ENCODE measurements around the gene HPCA. TPM values are rescaled to one million over a fixed set of nuclear protein-coding genes. Genes with fewer than 3 reads are reported as not detected.

Gene HPCA
- total and polyA plus RNA-seq, 2 donors (not counting 3 experiments of a cell fraction or from before 2014, with no cell fraction given) = not detected

GRCh38 chr1:32903991-32904785 is 17.9 kb downstream of the HPCA start:
- BruUV-seq (replicated peaks) = no TSS peak
- peaks cover 0 to 3% of the 10 kb centered on the region in 2 experiments for H3K27me3 ChIP-seq (ENCODE audit: control insufficient read depth in 2 of 2, insufficient read depth in 2 of 2, low read length in 2 of 2)
- CTCF ChIA-PET = interaction anchor here (1.5 to 1.8 kb wide), 2 partner anchors 29 to 185 kb away, joined by 4 to 5 read pairs; no protein-coding TSS in a partner anchor
- FAIRE-seq (no peak), DNase-seq (ENCODE audit: low read depth, low spot score) (no peak)
- H3K9ac ChIP-seq (replicated peaks; ENCODE audit: extremely low read depth, insufficient read depth, low read length) = no peak overlapping the region
- H3K4me2 ChIP-seq (ENCODE audit: insufficient read depth, low read length) = no peak overlapping the region
- H4K20me1 ChIP-seq (replicated peaks; ENCODE audit: control insufficient read depth, extremely low read depth, insufficient read depth, low read length) = no peaks in the 10 kb centered on the region
- no peaks in the 10 kb centered on the region for H3K9me3 ChIP-seq (replicated peaks; ENCODE audit: control insufficient read depth, insufficient read depth, low read length)
- no peak for TF ChIP-seq GATA2 (IDR thresholded peaks at IDR 0.05; ENCODE audit: insufficient read depth, insufficient read length, low read depth, low read length)
- no peak for TF ChIP-seq EZH2 (IDR thresholded peaks at IDR 0.05; ENCODE audit: borderline replicate concordance, low read depth, low read length, severe bottlenecking)
- TF ChIP-seq JUN (IDR thresholded peaks at IDR 0.05; ENCODE audit: borderline replicate concordance, insufficient read depth, insufficient read length, low read depth) = no peak
- no peak for TF ChIP-seq FOS (IDR thresholded peaks at IDR 0.05; ENCODE audit: borderline replicate concordance, insufficient read depth, low read length)
- TF ChIP-seq, protein P1, sequence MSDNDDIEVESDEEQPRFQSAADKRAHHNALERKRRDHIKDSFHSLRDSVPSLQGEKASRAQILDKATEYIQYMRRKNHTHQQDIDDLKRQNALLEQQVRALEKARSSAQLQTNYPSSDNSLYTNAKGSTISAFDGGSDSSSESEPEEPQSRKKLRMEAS (IDR thresholded peaks at IDR 0.05; ENCODE audit: insufficient read depth, insufficient read length) = no peak
- TF ChIP-seq, protein P2, sequence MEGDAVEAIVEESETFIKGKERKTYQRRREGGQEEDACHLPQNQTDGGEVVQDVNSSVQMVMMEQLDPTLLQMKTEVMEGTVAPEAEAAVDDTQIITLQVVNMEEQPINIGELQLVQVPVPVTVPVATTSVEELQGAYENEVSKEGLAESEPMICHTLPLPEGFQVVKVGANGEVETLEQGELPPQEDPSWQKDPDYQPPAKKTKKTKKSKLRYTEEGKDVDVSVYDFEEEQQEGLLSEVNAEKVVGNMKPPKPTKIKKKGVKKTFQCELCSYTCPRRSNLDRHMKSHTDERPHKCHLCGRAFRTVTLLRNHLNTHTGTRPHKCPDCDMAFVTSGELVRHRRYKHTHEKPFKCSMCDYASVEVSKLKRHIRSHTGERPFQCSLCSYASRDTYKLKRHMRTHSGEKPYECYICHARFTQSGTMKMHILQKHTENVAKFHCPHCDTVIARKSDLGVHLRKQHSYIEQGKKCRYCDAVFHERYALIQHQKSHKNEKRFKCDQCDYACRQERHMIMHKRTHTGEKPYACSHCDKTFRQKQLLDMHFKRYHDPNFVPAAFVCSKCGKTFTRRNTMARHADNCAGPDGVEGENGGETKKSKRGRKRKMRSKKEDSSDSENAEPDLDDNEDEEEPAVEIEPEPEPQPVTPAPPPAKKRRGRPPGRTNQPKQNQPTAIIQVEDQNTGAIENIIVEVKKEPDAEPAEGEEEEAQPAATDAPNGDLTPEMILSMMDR (IDR thresholded peaks at IDR 0.05; ENCODE audit: extremely low read depth in 1 of 2, insufficient read depth in 1 of 2, low read depth in 1 of 2, low read length in 2 of 2) = no peak
- TF ChIP-seq MYC (IDR thresholded peaks at IDR 0.05; ENCODE audit: low read depth, low read length) = no peak
- no peak for TF ChIP-seq POLR2AphosphoS5 (IDR thresholded peaks at IDR 0.05; ENCODE audit: insufficient read depth, low read depth, low read length)
- no peak for TF ChIP-seq POLR2A (IDR thresholded peaks at IDR 0.05; ENCODE audit: low read depth, low read length)
- H3K9me1 ChIP-seq (replicated peaks; ENCODE audit: control insufficient read depth, extremely low read depth, insufficient read depth, low read length) = no peaks in the 10 kb centered on the region
- peaks cover 5% of the 10 kb centered on the region for H3K4me1 ChIP-seq (ENCODE audit: control insufficient read depth, extremely low read depth, insufficient read depth, low read length)
- no peak overlapping the region for H3K4me3 ChIP-seq (replicated peaks in 1 of 3; ENCODE audit: insufficient read depth in 1 of 3, low read depth in 1 of 3, low read length in 3 of 3)
- POLR2A ChIA-PET = interaction anchor here (0.7 kb wide), 1 partner anchor 28 kb away, joined by 7 read pairs; no protein-coding TSS in a partner anchor
- no peaks in the 10 kb centered on the region for H3K79me2 ChIP-seq (ENCODE audit: control insufficient read depth, insufficient read depth, low read length)
- H3K36me3 ChIP-seq (ENCODE audit: control insufficient read depth in 2 of 2, extremely low read depth in 1 of 2, insufficient read depth in 2 of 2, low read length in 2 of 2) = no peaks in the 10 kb centered on the region
- no peak overlapping the region for H2AFZ ChIP-seq (ENCODE audit: low read depth, low read length)
- dilution Hi-C loops (cut with MboI; ENCODE audit: extremely low pct_ligation_motif_present, low sequenced_read_pairs) = no loop called here
- intact Hi-C loops (cut with micrococcal nuclease) = no loop called here
- H3K27ac ChIP-seq (ENCODE audit: insufficient read depth, low read depth, low read length) = no peak overlapping the region

Data from endothelial cell of umbilical vein (primary cell).